WTC11 (cell line): Measurements from ENCODE around the gene PKMYT1. TPM values are rescaled to one million over a fixed set of nuclear protein-coding genes. Genes with fewer than 3 reads are reported as not detected.

ENCODE experiments used
- ARID4B ChIP-seq: sonication (generic); formaldehyde crosslinking; IDR thresholded peaks from 2 replicates; pipeline ENCODE4 v1.8.0; 2023; ENCODE audit warnings: missing genetic modification reagents, mild to moderate bottlenecking, borderline replicate concordance
- ATF1 ChIP-seq: sonication (generic); formaldehyde crosslinking; IDR thresholded peaks from 2 replicates; pipeline ENCODE4 v1.8.1; 2023; ENCODE audit warnings: mild to moderate bottlenecking, moderate library complexity, missing genetic modification reagents
- FOXJ3 ChIP-seq: sonication (generic); formaldehyde crosslinking; IDR thresholded peaks from 2 replicates; pipeline ENCODE4 v1.9.0; 2021; ENCODE audit warnings: missing genetic modification reagents, mild to moderate bottlenecking, borderline replicate concordance
- FOXP1 ChIP-seq: sonication (generic); formaldehyde crosslinking; IDR thresholded peaks from 2 replicates; pipeline ENCODE4 v1.8.0; 2022; ENCODE audit warnings: missing genetic modification reagents, mild to moderate bottlenecking, moderate library complexity, borderline replicate concordance
- IRF1 ChIP-seq: sonication (generic); formaldehyde crosslinking; IDR thresholded peaks from 2 replicates; pipeline ENCODE4 v1.8.0; 2023; ENCODE audit warnings: missing genetic modification reagents
- MLX ChIP-seq: sonication (generic); formaldehyde crosslinking; IDR thresholded peaks from 2 replicates; pipeline ENCODE4 v1.8.1; 2023; ENCODE audit warnings: mild to moderate bottlenecking, missing genetic modification reagents, moderate library complexity
- PRDM15 ChIP-seq: sonication (generic); formaldehyde crosslinking; IDR thresholded peaks from 2 replicates; pipeline ENCODE4 v1.8.0; 2022; ENCODE audit warnings: missing genetic modification reagents
- USF1 ChIP-seq: sonication (generic); formaldehyde crosslinking; IDR thresholded peaks from 2 replicates; pipeline ENCODE4 v1.8.0; 2022; ENCODE audit warnings: mild to moderate bottlenecking, missing genetic modification reagents
- ZNF317 ChIP-seq: sonication (generic); formaldehyde crosslinking; IDR thresholded peaks from 2 replicates; pipeline ENCODE4 v1.8.1; 2023; ENCODE audit warnings: low read depth, mild to moderate bottlenecking, moderate library complexity, missing genetic modification reagents, borderline replicate concordance
- ZNF532 ChIP-seq: fragments of 250-450 bp; sonication (Bioruptor Pico); IDR thresholded peaks from 2 replicates; pipeline ENCODE4 v1.9.0; 2021; ENCODE audit warnings: mild to moderate bottlenecking, borderline replicate concordance
- total RNA-seq: library from RNA; stranded (reverse); gene quantifications from 3 replicates; pipeline ENCODE4 v1.2.3, GENCODE V29; 2021

PKMYT1 gene
- total RNA-seq, 1 experiment from 2014 or later = 120 TPM

GRCh38 chr16:2924901-2925755, 55.1 kb downstream of the PKMYT1 start (continued):
- TF ChIP-seq ZNF532 (CRISPR knock-in tag) (no peak), MLX (CRISPR knock-in tag) (no peak), ARID4B (CRISPR knock-in tag) (no peak), PRDM15 (CRISPR knock-in tag) (no peak), ATF1 (CRISPR knock-in tag) (no peak), ZNF317 (CRISPR knock-in tag) (0 out of 2 replicates have a peak, but pooled peaks have one; percentile 24), USF1 (CRISPR knock-in tag) (0 out of 2 replicates have a peak, but pooled peaks have one; percentile 37), FOXJ3 (CRISPR knock-in tag) (no peak), IRF1 (CRISPR knock-in tag) (no peak), FOXP1 (CRISPR knock-in tag) (no peak)
- TF ChIP-seq, all 79 proteins: peak for 5
